Measurements from ENCODE around the gene SCAMP3.

Gene SCAMP3

GRCh38 chr1:155285631-155286044 is 23.5 kb upstream of the SCAMP3 start:
- H3K4me3 ChIP-seq (ENCODE audit: low read depth, low read length), result no peak overlapping the region

GRCh38 chr1:155285063-155285462 is 22.9 kb upstream of the SCAMP3 start:
- no peak overlapping the region for H3K4me3 ChIP-seq (ENCODE audit: low read depth, low read length)

- no peak overlapping the region for H3K4me3 ChIP-seq (ENCODE audit: low read depth, low read length)
Observed at GRCh38 chr1:155284476-155284875, 22.3 kb upstream of the SCAMP3 start.

GRCh38 chr1:155282488-155283091 is 20.4 kb upstream of the SCAMP3 start:
- H3K4me3 ChIP-seq (ENCODE audit: low read depth, low read length), result no peak overlapping the region

DNA sequence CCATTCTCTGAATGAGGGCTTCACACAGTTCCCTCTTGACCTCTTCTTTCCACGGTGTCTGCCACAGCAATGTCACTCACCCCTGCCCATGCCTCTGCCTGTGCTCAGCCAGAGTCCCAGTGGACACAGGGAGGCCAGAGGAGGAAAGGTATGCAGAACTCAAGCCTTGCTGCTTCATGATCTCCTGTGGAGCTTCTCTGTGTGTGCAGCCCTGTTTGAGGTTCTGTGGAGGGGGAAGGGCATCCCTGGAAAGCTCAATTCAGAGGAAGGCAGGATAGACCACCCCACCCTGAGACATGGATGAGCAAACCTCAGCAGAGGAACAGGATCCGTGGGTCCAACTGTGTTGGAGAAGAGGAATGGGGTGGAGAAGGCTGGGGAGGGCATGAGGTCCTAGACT is 17.1 kb upstream of the SCAMP3 start:
- H3K4me3 ChIP-seq (ENCODE audit: low read depth, low read length), result no peak overlapping the region

DNA sequence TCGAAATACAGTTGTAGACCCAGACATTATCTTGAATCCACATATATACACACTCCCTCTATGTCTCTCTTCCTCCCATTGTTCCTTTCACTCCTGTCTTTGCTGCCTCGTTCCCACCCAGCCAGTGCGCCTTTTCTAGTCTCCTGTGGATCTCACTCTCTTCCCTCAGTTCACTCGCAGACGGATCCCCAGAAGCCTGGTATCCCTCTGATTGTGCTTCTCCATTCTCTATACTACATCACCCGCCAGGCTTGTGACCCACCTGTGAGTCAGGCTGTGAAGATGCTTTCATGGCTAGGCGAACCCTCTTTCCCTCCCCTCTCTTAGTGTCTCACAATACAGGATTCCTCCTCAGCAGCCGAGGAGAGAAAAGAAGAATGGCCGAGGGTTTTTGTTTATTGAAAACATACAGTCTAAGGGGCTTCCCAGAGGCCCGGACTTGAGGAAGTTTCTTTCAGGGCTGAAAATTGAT is 16.6 kb upstream of the SCAMP3 start:
- no peak overlapping the region for H3K4me3 ChIP-seq (ENCODE audit: low read depth, low read length)

- H3K4me3 ChIP-seq (ENCODE audit: low read depth, low read length), result peak overlapping the region; percentile 57
Observed at GRCh38 chr1:155277902-155278688, 15.9 kb upstream of the SCAMP3 start.

DNA sequence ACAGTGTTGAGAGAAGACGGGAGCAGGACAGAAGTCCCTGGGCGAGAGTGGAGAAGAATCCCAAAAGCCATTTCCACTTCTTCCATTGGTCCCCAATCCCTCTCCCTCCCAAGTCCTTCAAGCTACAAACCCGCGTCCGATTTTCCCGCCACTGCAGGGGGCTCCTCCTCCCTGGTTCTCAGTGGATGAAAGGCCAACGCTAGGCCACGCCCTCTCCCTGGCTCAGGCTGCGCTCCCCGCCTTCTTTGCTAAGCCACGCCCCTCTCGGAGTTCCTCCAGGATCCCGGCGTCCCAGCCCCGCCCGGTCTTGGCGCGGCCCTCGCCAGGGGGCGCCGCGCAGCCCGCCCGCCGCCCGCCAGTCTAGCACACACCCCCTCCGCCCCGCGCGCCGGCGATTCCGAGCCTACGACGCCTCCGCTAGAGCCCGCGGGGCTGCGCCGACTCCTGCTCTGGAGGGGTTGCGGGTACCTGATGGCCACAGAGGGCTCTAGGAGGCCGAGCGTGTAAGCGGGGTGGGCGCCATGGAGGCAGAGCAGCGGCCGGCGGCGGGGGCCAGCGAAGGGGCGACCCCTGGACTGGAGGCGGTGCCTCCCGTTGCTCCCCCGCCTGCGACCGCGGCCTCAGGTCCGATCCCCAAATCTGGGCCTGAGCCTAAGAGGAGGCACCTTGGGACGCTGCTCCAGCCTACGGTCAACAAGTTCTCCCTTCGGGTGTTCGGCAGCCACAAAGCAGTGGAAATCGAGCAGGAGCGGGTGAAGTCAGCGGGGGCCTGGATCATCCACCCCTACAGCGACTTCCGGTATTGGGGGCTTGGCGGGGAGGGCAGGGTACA is 15.1 kb upstream of the SCAMP3 start, which contains the start of gene HCN3:
Gene HCN3 (plus strand): TSS at position 394 of the 832 bp plus-strand sequence. CDS start 128 bp downstream, at position 522.
- peak within 1 kb of the TSS; percentile 57 for H3K4me3 ChIP-seq (ENCODE audit: low read depth, low read length)

DNA sequence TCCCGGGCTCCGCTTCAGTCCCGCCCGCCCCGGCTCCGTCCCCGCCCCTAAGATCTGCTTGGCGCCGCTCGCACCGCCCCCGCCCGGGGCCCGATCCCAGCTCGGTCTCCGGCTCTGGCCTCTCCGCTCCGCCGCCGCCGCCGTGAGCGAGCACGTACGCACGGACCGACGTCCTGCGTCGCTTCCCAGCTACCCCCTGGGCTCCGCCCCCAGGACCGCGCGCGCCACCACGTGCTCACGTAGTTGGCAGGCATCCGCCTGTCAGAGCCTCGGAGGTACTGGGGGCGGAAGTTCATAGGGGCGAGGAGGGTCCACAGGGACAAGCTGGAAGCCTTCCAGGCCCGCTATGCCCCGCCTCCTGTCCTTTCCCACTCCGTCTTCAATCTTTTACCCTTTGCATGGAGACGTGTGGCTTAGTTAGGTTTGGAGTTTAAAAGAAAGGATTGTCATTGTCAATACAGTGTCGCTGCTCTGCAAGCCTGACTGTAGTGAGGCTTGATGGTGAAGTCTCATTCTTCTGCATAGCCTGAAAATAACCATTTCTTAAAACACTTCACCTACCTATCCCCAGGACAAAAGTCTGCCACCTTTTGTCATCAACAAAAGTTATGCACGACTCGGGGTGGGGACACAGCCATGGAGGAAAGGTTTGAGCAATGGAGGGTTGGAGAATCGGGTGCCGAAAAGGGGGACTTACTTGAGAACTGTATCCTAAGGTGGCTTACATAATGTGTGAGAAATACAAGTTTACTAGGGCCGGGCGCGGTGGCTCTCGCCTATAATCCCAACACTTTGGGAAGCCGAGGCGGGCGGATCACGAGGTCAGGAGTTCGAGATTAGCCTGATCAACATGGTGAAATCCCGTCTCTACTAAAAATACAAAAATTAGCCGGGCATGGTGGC is 11.4 kb upstream of the SCAMP3 start, which contains the start of gene CLK2:
Gene CLK2 (minus strand): TSS at position 162 of the 903 bp plus-strand sequence. CDS start 2,527 bp downstream, outside the sequence.
- H3K4me3 ChIP-seq (ENCODE audit: low read depth, low read length), result peak within 1 kb of the TSS; percentile 89

GRCh38 chr1:155272466-155273342 is 10.5 kb upstream of the SCAMP3 start:
- H3K4me3 ChIP-seq (ENCODE audit: low read depth, low read length), result peak overlapping the region; percentile 89

GRCh38 chr1:155269381-155269780 is 7.2 kb upstream of the SCAMP3 start:
- no peak overlapping the region for H3K4me3 ChIP-seq (ENCODE audit: low read depth, low read length)

GRCh38 chr1:155268630-155269029 is 6.5 kb upstream of the SCAMP3 start:
- H3K4me3 ChIP-seq (ENCODE audit: low read depth, low read length), result no peak overlapping the region

GRCh38 chr1:155267373-155267772 is 5.2 kb upstream of the SCAMP3 start:
- H3K4me3 ChIP-seq (ENCODE audit: low read depth, low read length), result no peak overlapping the region

- no peak overlapping the region for H3K4me3 ChIP-seq (ENCODE audit: low read depth, low read length)
Observed at GRCh38 chr1:155266553-155266952, 4.4 kb upstream of the SCAMP3 start.

DNA sequence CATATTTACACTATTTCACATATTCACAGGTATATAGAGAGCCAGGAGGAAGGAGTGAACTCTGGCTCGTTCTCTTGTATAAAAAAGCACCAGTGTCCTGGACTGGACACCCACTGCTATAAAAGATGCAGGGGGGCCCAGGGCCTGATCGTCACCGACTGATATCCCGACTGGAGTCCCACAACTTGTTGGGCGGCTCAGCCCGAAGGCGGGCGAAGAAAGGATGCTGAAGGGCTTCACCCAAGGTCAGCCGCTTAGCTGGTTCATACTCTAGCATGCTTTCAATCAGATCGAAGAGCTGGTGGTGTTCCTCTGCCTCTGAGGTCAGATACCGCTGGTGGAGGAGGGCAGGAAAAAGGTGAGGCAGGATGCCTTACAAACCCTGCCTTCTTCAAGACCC is 907 bp upstream of the SCAMP3 start:
- no peak overlapping the region for H3K4me3 ChIP-seq (ENCODE audit: low read depth, low read length)

- peak overlapping the region; percentile 84 for H3K4me3 ChIP-seq (ENCODE audit: low read depth, low read length)
Observed at GRCh38 chr1:155261493-155261851, 688 bp downstream of the SCAMP3 start.

- H3K4me3 ChIP-seq (ENCODE audit: low read depth, low read length), result no peak overlapping the region
Observed at GRCh38 chr1:155260276-155260675, 1.9 kb downstream of the SCAMP3 start.

- H3K4me3 ChIP-seq (ENCODE audit: low read depth, low read length), result no peak overlapping the region
Observed at GRCh38 chr1:155256058-155256852, 5.9 kb downstream of the SCAMP3 start.
